HG03280 (cell line): ENCODE data around the gene BCDIN3D.
A peak's percentile ranks its signal among the peaks of the same experiment; 100 is the strongest.
"Not testable (repeated sequence)": the region's sequence is repeated elsewhere in the genome, so short reads cannot be mapped to it uniquely, and the experiment has no call there.

Experiments
- ATAC-seq: cut with Tn5 transposase; IDR thresholded peaks from one replicate; pipeline ENCODE4 v1.9.1; 2021; ENCODE audit warnings: mild to moderate bottlenecking, moderate library complexity; ENCODE audit not compliant: unreplicated experiment

BCDIN3D gene

DNA sequence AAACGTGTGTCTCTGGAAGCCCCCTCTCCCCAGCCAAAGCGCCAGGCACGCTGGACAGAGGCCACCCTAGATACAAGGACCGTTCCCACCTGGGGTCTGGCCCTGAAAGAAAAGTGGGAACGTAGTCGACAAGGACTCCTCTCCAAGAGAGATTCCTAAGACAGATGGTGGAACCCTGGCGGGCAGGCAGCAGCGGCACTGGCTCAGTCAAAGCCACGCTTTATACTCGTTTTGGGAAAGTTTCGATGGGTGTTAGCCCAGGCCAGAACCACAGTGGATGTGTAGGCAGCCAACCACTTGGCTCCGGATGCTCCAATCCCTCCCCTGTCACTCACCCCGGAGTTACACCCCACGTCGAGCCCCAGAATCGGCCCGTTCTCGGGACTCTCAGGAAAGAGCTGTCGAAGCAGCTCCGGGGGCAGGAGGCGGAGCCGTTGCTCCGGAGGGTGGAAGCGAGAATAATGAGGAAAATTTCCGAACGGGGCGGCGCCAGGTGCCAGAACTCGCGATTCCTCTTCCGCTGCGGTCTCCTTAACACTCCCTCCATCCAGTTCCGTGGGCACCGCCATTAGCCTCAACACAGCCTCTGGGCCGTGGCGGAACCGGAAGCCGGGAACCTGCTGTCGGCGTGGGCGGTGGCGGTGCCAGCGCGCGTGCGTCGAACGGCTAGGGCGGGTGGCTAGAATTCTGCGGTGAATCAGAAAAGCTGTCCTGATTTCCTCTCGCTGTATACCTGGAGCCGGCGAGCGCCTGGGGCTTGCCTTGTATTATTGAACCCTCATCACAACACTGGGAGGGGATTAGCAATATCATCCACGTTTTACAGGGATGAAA, at the start of gene BCDIN3D:
Gene BCDIN3D (minus strand): TSS at position 588 of the 834 bp plus-strand sequence. CDS start 19 bp downstream, at position 569.
- ATAC-seq: peak; percentile 87

DNA sequence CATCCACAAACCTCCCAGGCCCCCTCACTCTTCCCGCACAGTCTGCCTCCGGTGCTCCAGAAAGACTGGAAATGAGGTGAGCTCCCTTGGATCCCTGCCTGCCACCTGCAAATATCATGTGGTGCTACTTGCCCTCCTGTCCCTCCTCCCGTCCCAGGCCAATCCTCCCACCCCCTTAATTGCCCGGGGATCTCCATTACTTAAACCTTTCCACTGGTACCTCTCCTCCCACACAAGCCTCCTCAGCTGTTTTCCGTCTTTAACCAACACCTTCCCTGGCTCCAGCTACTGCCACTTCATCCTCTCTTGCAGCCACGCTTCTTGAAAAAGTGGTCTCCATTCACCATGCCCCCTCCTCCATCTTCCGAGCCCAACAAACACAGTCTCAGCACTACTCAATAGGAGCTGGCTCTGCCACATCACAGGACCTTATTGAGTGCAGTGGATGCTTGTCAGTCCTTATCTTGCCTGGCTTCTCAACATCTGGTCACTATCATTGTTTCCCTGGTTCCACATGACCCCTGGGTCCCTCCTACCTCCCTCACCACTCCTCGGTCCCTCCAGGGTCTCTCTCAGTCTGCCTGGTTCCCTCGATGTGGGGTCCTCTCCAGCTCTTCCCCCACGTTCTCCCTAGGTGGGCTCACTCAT, 49.3 kb upstream of the BCDIN3D start:
- no peak for ATAC-seq

- no peak for ATAC-seq
These were observed 48.6 kb upstream of the BCDIN3D start for GRCh38 chr12:49891476-49891875.

GRCh38 chr12:49891012-49891411, 48.1 kb upstream of the BCDIN3D start:
- no peak for ATAC-seq

- ATAC-seq: no peak
These were observed 47.2 kb upstream of the BCDIN3D start for GRCh38 chr12:49890096-49890461.

DNA sequence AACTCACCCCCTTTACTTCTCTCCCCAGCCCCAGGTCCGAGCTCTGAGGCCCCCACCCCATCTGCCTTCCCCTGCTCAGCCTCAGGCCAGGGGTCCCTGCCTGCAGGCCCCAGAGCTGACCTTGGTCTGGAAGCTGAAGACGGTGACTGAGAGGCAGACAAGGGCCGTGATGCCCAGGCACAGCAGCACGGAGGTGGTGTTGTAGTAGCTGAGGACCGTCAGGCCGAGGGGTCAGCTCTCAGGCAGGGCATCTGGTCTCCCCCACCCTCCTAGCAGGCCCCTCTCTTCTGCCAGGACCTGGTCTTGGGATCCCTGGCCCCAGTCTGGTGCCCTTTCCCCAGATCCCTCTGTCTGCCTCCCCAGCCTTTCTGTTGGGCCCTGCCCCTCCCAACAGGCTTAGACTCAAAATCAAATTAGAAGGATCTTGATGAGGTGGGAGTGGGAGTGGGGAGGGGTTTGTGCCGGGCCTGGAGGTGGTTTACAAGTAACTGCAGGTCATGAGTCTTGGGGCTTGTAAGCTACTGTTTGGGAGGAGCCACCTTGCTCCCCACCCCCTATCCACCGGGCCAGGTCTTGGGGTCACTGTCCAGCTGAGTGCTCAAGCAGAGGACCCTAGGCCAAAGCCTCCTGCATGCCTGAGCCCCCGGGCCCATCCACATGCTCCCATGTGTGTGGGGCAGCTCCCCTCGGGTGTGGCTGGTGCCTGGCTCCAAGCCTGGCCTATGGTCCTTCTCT, 46.6 kb upstream of the BCDIN3D start:
- ATAC-seq: no peak

DNA sequence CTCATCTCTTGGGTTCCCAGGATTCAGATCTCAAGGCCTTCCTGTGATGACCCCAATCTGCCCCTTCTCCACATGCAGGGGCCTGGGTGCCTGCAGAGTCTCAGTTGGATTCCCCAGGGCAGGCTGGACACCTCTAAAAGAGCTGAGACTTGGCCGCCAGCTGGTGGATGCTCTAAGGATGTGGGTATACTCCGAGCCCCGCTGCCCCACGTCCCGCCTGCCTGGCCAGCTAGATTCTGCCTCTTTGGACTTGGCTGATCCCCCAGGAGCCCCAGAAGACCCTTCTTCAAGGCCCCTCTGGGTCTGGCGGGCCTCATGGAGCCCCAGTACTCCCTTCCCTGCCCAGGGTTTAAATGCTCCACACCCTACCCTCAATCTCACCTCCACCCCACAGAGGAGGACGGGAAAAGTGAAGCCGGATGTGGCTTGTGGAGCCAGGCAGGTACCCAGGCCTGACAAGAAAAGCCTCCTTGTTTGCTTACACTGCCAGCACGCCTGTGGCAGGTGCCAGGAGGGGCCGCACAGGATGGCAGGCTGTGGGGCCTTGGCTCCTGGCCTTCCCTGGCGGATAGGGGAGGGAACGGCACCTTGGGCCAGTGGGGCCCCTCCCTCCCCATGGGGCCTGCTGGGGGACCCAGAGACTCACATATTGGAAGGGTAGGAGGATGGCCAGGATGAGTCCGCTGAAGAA, 45.7 kb upstream of the BCDIN3D start:
- no peak for ATAC-seq

- no peak for ATAC-seq
These were observed 44.9 kb upstream of the BCDIN3D start for GRCh38 chr12:49887536-49888401.

DNA sequence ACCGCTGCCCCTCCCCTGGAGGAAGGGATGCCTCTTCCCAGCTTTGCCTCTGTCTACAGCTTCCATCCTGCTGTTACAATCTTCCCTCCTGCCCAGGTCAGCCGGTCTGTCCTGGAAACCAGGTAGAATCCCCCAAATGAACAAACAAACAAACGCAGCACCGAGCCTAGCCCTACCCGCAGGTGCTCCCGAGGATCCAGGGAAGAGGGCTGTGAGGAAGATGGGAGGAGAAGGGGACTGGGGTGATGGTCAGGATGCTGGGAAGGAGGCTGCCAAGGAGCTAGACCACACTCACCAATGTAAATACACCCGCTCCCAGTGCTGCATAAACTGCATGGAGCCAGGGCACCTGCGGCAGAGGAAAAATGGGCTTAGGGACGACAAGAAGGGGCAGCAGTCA, 44.2 kb upstream of the BCDIN3D start:
- ATAC-seq: no peak

DNA sequence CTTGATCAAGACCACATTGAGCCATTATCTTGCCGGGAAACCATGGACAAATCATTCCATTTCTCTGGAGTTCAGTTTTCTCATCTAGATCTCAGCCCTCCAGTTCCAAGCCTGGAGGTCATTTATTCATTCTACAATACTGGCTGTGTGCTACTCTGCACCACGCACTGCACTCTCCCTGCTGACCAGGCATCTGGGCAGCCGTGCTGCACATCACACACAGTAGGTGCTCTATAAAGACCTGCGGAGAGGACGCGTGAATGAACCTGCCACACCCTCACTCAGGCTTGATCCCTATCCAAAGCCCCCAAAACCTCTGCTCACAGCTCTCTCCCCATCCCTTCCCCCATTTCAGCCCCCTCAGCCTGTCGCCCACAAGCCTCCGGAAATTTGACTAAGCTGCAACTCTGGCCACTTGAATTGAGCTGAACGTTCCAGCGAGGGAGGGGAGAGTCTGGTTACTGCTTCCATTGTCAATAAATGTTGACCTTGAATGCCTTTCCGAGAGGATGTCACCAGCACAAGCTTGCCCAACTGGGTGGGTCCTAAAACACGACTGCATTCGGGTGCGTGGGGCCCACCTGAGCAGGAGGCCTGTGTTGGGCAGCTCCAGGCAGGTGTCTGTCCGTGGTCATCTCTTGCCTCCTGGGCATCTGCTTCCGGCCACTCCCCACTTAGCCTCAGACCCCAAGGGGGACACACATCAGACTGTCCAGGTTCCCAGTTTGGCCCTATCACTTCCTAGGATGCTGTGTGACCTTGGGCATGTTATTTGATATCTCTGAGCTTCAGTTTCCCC, 43.0 kb upstream of the BCDIN3D start:
- no peak for ATAC-seq

- ATAC-seq: no peak
These were observed 42.2 kb upstream of the BCDIN3D start for GRCh38 chr12:49885118-49885517.

- no peak for ATAC-seq
These were observed 40.1 kb upstream of the BCDIN3D start for GRCh38 chr12:49882851-49883464.

DNA sequence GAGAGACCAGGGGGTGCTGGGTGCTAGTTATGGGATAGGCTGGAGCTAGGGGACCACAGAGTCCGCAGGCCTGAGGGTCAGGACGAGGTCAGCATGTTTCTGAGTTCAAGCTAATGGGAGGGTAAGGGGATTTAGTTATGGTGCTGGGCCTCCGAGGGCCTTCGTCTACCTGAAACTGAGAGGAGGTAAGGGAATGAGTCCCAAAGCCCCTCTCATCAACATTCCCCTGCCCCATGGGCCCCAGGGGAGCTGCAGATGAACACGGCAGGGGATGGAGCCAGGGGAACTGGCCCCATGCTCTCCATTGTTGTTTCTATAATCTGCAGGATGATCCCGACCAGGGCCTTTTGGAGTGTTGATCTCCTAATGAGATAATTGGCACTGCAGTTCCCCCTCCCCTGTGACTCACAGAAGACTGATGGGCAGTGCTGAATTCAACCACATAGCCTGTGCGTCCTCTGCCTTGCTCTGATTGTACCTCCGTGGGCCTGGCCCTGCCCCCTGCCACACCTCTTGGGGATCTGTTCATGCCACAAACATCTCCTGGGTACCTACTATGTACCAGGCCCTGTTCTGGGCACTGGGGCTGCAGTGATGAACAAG, 39.4 kb upstream of the BCDIN3D start:
- ATAC-seq: no peak

GRCh38 chr12:49881415-49882247, 38.7 kb upstream of the BCDIN3D start:
- no peak for ATAC-seq

GRCh38 chr12:49880756-49881414, 38.0 kb upstream of the BCDIN3D start:
- ATAC-seq: no peak

DNA sequence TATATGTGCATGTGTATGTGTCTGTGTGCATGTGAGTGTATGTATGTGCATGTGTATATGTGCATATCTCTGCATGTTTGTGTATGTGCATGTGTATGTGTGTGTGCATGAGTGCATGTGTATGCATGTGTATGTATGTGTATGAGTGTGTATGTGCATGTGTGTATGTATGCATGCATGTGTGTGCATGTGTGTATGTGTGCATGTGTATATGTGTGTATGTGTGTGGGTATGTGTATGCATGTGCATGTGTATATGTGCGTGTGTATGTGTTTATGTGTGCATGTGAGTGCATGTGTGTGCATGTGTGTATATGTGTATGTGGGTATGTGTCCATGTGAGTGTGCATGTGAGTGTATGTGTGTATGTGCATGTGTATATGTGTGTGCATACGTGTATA, 36.2 kb upstream of the BCDIN3D start:
- not testable (repeated sequence) for ATAC-seq

- ATAC-seq: no peak
These were observed 35.1 kb upstream of the BCDIN3D start for GRCh38 chr12:49878021-49878420.
